ENCODE data around the gene GTF2F2. TPM values are rescaled to one million over a fixed set of nuclear protein-coding genes. Genes with fewer than 3 reads are reported as not detected.
"Not testable (repeated sequence)": the region's sequence is repeated elsewhere in the genome, so short reads cannot be mapped to it uniquely, and the experiment has no call there.

The GTF2F2 gene
- total RNA-seq, 1 donor from 2014 or later, result 19.4 TPM

- DNase-seq, result no peak
Measured at GRCh38 chr13:45219123-45219891, 99.0 kb downstream of the GTF2F2 start.

DNA sequence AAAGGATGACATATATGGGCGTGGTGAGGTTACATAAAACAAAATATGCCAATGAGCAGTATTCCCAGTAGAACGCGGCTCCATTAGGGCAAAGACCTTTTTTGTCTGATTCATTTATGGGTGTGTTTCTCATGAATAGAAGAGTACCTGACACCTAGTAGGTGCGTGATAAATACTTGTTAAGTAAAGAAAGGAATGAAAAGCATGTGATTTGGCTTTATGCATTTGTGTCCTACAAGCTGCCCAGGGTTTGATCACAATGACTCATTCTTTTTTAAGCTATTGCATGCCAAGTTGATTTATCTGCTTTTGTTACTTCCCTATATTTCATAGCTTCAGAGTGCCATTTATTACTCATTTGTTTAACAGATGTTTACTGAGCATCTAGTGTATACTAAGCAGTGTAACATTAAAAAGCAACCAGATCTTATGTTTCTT, 99.6 kb downstream of the GTF2F2 start:
- DNase-seq, result no peak

DNA sequence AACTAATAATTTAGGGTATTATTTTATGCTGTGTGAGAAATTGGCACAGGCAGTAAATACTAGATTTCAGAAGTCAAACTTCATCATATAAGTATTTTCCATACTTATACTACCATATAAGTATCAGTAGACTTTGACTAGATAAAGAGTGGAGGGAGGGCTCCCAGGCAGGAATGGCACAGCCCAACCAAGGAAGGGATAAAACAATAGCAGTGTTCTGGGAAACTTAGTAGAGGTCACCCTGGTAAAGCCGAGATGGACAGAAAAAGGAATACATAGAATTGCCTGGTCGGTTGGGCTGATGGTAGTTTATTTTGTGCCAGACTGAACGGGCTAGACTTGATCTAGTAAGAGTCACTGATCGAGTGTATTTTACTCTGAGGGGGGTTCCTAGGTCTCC, 100.1 kb downstream of the GTF2F2 start:
- no peak for DNase-seq

GRCh38 chr13:45222516-45222915, 102.2 kb downstream of the GTF2F2 start:
- DNase-seq, result no peak

DNA sequence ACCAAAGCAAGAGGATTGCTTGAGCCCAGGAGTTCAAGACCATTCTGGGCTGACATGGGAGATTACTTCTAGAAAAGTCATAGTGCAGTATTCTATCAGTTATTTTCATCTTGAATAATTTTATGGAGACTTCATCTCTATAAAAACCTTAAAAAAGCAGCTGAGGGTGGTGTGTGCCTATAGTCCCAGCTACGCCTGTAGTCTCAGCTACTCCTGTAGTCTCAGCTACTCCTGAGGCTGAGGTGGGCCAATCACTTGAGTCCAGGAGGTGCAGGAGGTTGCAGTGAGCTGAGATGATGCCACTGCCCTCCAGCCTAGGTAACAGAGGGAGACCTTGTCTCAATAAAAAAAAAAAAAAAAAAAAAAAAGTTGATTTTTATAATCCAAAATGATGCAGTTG, 102.6 kb downstream of the GTF2F2 start:
- DNase-seq, result no peak

GRCh38 chr13:45224176-45224575, 103.9 kb downstream of the GTF2F2 start:
- DNase-seq, result no peak

- no peak for DNase-seq
Measured at GRCh38 chr13:45225370-45225769, 105.1 kb downstream of the GTF2F2 start.

DNA sequence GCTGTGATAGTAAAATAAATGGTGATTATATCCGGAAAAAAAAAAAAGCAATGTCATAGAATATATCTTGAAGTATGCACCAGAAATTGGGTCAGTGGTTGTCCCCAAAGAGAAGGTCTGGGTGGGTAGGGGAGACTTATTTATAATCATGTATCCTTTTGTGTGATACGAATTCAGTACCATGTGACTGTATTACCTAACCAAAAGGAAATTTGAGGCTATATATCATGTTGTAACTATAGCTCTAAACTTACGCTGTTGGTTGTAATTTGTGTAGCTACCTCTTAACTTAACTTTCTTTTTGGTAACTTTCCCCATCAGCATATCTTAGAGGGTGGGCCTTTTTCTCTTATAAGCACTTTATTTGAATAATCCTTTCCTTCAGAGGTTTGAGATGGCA, 105.7 kb downstream of the GTF2F2 start:
- no peak for DNase-seq

DNA sequence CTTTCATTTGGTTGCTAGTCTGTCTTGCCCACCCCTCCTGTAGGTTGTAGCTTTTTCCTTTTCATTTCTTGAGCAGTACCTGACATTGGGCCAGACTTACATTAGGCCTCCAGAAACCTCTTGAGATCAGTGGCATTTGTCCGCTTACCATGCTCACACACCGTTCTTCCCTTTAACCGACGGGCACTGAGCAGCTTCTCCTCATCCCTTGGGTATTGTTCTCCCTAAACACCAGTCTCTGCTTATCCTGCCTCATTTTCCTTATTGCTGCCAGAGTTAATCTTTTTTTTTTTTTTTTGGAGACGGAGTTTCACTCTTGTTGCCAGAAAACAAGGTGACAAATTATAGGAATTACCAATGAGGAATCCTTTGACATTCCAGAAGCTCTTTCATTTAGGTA, 107.7 kb downstream of the GTF2F2 start:
- DNase-seq, result no peak

DNA sequence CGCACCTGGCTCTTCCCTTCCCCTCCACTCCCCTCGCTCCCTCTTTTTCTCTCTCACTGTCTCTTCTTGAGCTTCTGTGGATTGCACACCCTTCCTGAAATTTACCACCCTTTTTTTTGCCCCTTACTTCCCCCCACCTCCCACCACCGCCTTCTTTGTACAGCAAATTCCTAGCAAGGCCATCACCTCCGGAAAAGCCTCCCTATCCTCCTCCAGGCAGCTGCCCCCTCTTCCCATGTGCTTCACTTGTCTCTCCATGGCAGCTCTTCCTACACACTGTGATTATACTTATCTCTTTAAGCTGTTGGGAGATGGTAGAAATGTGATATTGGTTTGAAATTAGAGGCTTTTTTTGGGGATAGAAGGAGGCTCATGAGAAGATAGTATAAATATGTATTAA, 108.9 kb downstream of the GTF2F2 start:
- no peak for DNase-seq

DNA sequence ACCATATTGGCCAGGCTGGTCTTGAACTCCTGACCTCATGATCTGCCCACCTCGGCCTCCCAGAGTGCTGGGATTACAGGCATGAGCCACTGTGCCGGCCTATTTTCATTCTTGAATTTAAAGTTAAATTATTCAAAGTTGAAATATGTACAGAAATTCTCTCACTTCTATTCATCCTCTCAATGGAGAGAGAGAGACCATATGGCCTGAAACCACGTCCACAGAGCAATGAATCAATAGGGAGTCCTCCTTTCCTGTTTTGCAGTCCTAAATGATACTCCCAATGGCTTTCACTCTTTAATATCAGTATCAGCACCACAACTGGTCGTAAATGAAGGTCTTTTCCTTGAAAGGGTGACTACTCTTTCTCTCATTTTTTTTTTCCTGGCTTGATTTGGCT, 111.0 kb downstream of the GTF2F2 start:
- DNase-seq, result no peak

GRCh38 chr13:45231722-45232121, 111.4 kb downstream of the GTF2F2 start:
- peak; percentile 19 for DNase-seq

- no peak for DNase-seq
Measured at GRCh38 chr13:45232591-45232990, 112.3 kb downstream of the GTF2F2 start.

DNA sequence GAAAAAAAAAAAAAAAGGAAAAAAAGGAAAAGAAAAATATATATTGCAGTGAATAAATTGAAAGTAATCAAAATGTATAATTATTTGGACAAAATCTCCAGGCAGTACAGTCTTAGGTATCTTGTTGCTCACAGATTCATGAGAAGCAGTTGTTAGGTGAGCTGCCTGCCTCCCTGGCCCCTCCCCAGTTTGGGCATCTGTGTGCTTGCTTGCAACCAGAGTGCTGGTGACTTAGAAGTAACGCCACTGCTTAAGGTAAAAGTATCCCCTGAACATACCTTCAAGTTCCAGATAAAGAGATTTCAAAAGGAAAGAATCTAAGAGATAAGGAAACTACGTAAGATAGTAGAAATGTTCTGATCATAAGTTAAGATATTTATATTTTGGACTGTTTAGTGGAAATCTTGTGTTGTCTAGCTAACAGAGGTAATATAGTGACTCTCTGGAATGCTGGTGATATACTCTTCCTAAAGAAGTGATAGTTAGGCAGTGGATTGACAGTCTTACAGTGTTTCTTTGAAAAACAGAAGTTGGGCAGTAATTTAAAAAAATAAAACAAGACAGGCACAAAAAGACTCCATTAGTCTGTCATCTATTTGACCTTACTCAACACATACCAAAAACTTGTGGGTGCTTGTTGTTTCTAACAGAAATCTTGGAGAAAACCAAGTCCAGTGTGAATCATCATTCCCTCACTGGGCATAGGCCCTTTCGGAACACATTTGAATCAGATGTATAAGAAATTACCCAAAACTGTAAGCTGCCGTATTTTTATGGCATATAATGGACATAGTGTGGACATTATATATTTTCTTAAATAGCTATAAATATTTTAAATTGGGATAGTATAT, 118.9 kb downstream of the GTF2F2 start:
- DNase-seq, result no peak

DNA sequence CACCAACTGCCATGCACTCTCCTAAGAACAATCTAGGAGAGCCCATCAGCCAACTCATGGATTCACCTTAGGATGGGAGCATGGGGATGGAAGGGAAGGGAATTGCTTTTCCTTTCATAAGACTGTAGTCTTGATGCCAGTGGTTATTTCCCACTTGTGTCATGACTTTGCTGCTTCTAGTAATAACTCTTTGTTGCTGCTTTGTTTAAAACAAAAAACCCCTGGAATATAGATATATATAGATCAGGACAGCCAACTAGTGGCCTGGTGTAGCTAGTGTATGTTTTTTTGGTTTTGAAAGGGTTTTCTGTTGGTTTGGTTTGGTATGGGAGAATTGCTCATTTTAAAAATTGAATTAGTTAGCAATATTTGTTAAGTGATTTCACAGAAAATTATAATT, 119.8 kb downstream of the GTF2F2 start:
- DNase-seq, result no peak

DNA sequence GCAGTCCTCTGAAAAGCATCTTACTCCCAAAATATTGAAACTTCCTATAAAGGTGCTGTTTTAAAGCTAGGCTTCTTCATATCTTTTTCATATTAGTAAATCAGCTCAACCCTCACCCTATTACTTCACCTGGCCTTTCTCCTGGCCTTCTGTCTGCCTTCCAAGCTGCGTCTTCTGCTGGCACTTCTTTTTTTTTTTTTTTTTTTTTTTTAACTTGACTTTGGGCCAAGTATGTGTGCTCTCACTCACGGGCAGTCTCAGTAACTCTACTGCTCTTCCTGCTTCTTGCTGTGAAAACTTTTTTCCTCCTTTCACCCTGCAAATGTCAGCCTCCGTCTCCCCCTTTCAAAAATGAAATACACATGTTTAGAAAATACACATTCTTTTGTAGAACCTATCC, 121.8 kb downstream of the GTF2F2 start:
- peak; percentile 56 for DNase-seq

DNA sequence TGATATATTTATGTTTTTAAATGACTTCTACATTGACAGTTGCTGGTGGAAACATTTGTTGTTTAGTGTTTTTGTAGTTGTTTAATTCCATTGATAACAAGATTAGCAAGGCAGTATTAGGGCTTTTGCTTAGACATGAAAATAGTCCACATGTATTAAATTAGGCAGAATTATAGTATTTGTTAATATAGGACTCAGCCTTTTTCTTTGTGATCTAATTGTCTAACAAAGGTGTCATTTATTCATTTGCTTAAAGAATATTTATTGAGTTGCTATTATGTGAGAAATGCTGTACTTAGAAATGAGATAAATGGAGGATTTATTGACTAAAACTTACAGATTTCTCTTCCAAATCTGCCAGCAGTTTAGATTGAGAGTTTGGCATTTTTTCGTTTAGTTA, 122.2 kb downstream of the GTF2F2 start:
- no peak for DNase-seq

DNA sequence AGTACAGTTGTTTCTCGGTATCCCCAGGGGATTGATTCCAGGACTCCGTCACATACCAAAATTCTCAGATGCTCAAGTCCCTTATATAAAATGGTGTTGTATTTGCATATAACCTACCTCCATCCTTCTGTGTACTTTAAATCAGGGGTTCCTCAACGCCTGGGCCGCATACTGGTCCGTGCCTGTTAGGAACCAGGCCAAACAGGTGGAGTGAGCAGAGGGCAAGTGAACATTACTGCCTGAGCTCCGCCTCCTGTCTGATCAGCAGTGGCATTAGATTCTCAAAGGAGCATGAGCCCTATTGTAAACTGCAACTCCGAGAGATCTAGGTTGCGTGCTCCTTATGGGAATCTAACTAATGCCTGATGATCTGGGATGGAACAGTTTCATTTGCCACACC, 122.8 kb downstream of the GTF2F2 start:
- DNase-seq, result no peak

DNA sequence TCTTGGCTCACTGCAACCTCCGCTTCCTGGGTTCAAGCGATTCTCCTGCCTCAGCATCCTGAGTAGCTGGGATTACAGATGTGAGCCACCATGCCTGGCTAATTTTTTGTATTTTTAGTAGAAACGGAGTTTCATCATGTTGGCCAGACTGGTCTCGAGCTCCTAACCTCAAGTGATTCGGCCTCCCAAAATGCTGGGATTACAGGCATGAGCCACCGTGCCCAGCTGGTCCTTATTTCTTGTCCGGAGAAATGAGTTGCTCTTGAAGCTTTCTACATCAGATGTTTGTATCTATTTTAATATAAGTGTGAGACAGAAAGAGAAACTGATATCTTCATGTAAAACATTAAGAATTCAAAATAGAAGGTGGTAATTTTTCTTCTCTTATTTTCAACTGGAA, 124.4 kb downstream of the GTF2F2 start:
- DNase-seq, result not testable (repeated sequence)

DNA sequence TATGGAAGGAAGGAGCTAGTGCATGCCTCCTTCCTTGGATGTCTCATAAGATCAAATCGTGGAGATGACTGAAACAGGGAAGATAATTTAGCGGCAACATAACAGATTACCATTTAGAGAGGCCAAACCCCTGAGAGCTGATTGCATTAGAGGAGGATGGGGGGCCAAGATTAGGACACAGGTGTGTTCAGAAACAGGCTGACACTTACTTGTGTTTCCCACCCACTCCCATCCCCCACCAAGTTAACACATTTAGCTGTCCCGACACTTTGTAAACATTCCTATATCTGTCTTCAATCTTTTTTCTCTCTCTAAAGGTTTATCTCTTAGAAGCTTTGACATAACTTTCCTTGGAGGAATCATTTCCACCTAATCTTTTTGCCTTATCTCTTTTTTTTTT, 129.4 kb downstream of the GTF2F2 start:
- DNase-seq, result no peak

DNA sequence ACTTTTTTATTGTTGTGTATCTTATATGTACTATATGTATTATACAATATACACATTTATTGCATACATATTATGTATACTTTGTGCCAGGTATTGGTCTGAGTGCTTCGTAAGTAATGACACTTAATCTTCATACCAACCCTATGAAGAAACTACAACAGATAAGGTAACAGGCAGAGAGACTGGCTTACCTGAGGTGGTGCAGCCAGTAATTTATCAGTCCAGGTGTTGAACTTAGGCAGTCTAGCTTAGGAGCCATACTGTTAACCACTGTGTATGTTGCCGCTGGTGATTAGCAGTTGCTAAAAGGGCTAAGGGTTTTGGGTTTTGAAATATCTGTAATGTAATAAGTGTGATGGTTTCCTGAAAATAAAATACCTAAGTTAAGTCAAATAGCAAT, 134.1 kb downstream of the GTF2F2 start:
- no peak for DNase-seq

- DNase-seq, result no peak
Measured at GRCh38 chr13:45255247-45255987, 135.1 kb downstream of the GTF2F2 start.

DNA sequence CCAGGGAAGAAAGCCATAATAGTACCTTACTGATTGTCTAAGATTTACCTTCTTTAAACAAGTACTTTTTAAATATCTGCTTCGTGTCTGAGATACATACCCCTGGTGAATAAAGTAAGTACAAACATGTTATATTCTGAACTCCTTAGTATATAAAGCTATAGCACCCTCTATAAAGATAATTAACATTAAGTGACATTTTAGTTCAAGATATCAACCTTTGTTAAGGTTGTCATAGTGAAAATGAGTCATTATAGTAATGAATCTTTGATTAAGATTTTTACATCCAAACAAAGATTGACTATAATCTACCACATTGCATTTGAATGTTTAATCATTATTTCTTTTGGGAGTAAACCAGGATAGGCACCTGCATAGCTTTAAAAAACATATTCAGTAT, 135.9 kb downstream of the GTF2F2 start:
- DNase-seq, result no peak

All from tongue (tissue), 2 donors.